Neural progenitor cell (in vitro differentiated cells): Measurements from ENCODE around the gene RHOD. TPM values are rescaled to one million over a fixed set of nuclear protein-coding genes. Genes with fewer than 3 reads are reported as not detected.

Experiments used
- DNase-seq: peaks from one replicate; pipeline ENCODE4 v3.0.0-alpha.2; 2016; ENCODE audit warnings: low spot score
- H2AFZ ChIP-seq: fragments of 200-600 bp; sonication (generic); replicated peaks from 2 replicates; pipeline ENCODE4 v1.6.1; 2016; ENCODE audit warnings: antibody characterized with exemption
- H3F3A ChIP-seq: fragments of 200-600 bp; sonication (generic); 2 replicates; pipeline ENCODE4 v1.6.1; 2016; ENCODE audit warnings: antibody characterized with exemption, low read depth
- H3K27ac ChIP-seq: fragments of 200-600 bp; sonication (generic); 2 replicates; pipeline ENCODE4 v1.5.1; 2016; ENCODE audit warnings: mild to moderate bottlenecking
- H3K27me3 ChIP-seq: fragments of 200-600 bp; sonication (generic); 2 replicates; pipeline ENCODE4 v1.6.1; 2016; ENCODE audit warnings: mild to moderate bottlenecking, moderate library complexity
- H3K36me3 ChIP-seq: fragments of 200-600 bp; sonication (generic); 2 replicates; pipeline ENCODE4 v1.5.1; 2016
- H3K4me1 ChIP-seq: fragments of 200-600 bp; sonication (generic); 2 replicates; pipeline ENCODE4 v1.6.1; 2016; ENCODE audit warnings: mixed run types
- H3K4me2 ChIP-seq: fragments of 200-600 bp; sonication (generic); 2 replicates; pipeline ENCODE4 v1.6.1; 2016
- H3K4me3 ChIP-seq: fragments of 200-600 bp; sonication (generic); 2 replicates; pipeline ENCODE4 v1.5.1; 2016
- H3K79me2 ChIP-seq: fragments of 200-600 bp; sonication (generic); 2 replicates; pipeline ENCODE4 v1.6.1; 2016; ENCODE audit warnings: low read depth
- H3K9ac ChIP-seq: fragments of 200-600 bp; sonication (generic); 2 replicates; pipeline ENCODE4 v1.6.1; 2016
- H3K9me3 ChIP-seq: fragments of 200-600 bp; sonication (generic); 2 replicates; pipeline ENCODE4 v1.5.1; 2016; ENCODE audit warnings: low read depth
- H4K20me1 ChIP-seq: fragments of 200-600 bp; sonication (generic); 2 replicates; pipeline ENCODE4 v1.6.1; 2016; ENCODE audit warnings: low read depth
- H3K27ac Mint-ChIP-seq: 3 replicates; pipeline ENCODE4 v1.8.0; 2021; ENCODE audit warnings: mixed read lengths
- H3K27me3 Mint-ChIP-seq: 2 replicates; pipeline ENCODE4 v1.8.0; 2022; ENCODE audit warnings: low read depth, mild to moderate bottlenecking, inconsistent platforms, moderate library complexity, mixed read lengths; ENCODE audit not compliant: insufficient read depth
- H3K36me3 Mint-ChIP-seq: 3 replicates; pipeline ENCODE4 v1.8.0; 2021; ENCODE audit warnings: mixed read lengths
- H3K4me1 Mint-ChIP-seq: 3 replicates; pipeline ENCODE4 v1.8.0; 2021; ENCODE audit warnings: mixed read lengths
- H3K4me3 Mint-ChIP-seq: 3 replicates; pipeline ENCODE4 v1.8.0; 2021; ENCODE audit warnings: mild to moderate bottlenecking, moderate library complexity, mixed read lengths
- H3K9me3 Mint-ChIP-seq: 3 replicates; pipeline ENCODE4 v1.8.0; 2020; ENCODE audit warnings: mixed read lengths
- EZH2 ChIP-seq: fragments of 200-600 bp; sonication (generic); IDR thresholded peaks from 2 replicates; pipeline ENCODE4 v1.6.1; 2017; ENCODE audit warnings: antibody characterized with exemption, mild to moderate bottlenecking, moderate library complexity
- EZH2phosphoT487 ChIP-seq: fragments of 200-600 bp; sonication (generic); IDR thresholded peaks from 2 replicates; pipeline ENCODE4 v1.6.1; 2017; ENCODE audit warnings: antibody characterized with exemption
- total RNA-seq: library from RNA; depleted of rRNA; stranded (reverse); fragments of >200 nt; gene quantifications from 2 replicates; pipeline ENCODE4 v1.2.3, GENCODE V29; 2015; ENCODE audit warnings: low replicate concordance
- TF ChIP-seq, protein P1 (sequence below): fragments of 200-600 bp; sonication (generic); IDR thresholded peaks from 2 replicates; pipeline ENCODE4 v1.5.1; 2017; ENCODE audit warnings: antibody characterized with exemption, mild to moderate bottlenecking

Gene RHOD
- total RNA-seq, 1 donor from 2014 or later: 6.6 TPM

DNA sequence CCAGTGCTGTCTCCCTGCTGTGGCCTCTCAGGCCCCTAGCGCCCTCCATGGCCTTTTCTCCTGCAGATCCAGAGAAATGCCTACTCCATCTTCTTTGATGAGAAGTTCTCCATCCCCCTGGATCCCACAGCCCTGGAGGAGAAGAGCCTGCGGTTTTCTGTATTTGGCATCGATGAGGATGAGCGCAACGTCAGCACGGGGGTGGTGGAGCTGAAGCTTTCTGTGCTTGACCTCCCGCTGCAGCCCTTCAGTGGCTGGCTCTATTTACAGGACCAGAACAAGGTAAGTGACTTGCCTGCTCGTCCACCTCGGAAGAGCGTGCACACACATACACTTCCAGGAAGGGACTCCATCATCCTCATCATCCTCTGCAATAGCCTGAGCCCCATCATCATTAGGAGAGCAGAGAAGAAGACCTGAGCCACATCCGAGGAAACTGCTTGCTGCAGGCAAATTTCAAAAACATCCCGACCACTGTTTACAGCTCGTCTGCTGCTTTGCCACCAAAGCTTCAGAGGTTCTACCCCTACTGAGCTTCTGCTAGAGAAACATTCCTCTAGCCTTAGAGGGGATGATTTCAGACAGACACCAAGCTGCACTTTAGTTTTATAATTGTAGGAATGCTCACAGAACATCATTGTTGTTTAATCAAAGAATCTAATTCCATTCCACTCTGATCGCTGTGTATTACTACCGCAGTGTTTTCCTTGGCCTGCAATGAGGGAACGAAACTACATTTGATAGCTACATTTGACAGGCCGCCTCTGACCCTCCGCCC, 12.9 kb upstream of the RHOD start:
- peak overlapping the region; percentile 33 for H3K4me3 Mint-ChIP-seq
- no peak overlapping the region for H3K4me3 ChIP-seq
- H3K27ac ChIP-seq: no peak overlapping the region

DNA sequence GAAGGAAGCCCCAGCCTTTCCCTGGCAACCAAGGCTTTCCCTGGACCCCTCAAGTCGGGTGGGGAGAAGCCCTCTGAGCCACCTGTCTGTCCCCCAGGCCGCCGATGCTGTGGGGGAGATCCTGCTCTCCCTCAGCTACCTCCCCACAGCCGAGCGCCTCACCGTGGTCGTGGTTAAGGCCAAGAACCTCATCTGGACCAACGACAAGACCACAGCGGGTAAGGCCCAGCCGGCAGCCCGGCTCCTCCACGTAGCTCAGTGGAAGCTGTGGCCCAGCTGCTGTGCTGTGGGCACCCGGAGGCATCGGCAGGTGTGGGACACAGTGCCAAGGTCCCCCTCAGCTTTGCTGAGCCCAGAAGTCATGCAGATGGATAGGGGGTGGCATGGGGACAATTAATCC, 12.2 kb upstream of the RHOD start:
- H3K4me3 ChIP-seq: no peak overlapping the region
- H3K9me3 ChIP-seq: no peaks in the 10 kb centered on the region
- no peaks in the 10 kb centered on the region for H3K27me3 ChIP-seq
- H3K9me3 Mint-ChIP-seq: no peaks in the 10 kb centered on the region
- H3K9ac ChIP-seq: no peak overlapping the region
- H2AFZ ChIP-seq: no peak overlapping the region
- H3K4me2 ChIP-seq: no peak overlapping the region
- TF ChIP-seq EZH2phosphoT487 (no peak), EZH2 (no peak)
- TF ChIP-seq, protein P1, sequence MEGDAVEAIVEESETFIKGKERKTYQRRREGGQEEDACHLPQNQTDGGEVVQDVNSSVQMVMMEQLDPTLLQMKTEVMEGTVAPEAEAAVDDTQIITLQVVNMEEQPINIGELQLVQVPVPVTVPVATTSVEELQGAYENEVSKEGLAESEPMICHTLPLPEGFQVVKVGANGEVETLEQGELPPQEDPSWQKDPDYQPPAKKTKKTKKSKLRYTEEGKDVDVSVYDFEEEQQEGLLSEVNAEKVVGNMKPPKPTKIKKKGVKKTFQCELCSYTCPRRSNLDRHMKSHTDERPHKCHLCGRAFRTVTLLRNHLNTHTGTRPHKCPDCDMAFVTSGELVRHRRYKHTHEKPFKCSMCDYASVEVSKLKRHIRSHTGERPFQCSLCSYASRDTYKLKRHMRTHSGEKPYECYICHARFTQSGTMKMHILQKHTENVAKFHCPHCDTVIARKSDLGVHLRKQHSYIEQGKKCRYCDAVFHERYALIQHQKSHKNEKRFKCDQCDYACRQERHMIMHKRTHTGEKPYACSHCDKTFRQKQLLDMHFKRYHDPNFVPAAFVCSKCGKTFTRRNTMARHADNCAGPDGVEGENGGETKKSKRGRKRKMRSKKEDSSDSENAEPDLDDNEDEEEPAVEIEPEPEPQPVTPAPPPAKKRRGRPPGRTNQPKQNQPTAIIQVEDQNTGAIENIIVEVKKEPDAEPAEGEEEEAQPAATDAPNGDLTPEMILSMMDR: no peak
- H3K27me3 Mint-ChIP-seq: peaks cover 12% of the 10 kb centered on the region
- no peaks in the 10 kb centered on the region for H3K36me3 ChIP-seq
- no peaks in the 10 kb centered on the region for H4K20me1 ChIP-seq
- H3K36me3 Mint-ChIP-seq: no peaks in the 10 kb centered on the region
- H3K4me3 Mint-ChIP-seq: no peak overlapping the region
- no peaks in the 10 kb centered on the region for H3K79me2 ChIP-seq
- DNase-seq: no peak
- peaks cover 14% of the 10 kb centered on the region for H3K4me1 Mint-ChIP-seq
- H3F3A ChIP-seq: no peaks in the 10 kb centered on the region
- no peak overlapping the region for H3K27ac ChIP-seq
- no peaks in the 10 kb centered on the region for H3K4me1 ChIP-seq
- no peak overlapping the region for H3K27ac Mint-ChIP-seq

More for the DNA sequence above, 12.9 kb upstream of the RHOD start:
- Histone ChIP-seq H3K9ac (no peak overlapping the region), H3K27me3 (no peaks in the 10 kb centered on the region), H2AFZ (no peak overlapping the region), H3K9me3 (no peaks in the 10 kb centered on the region), H3K4me1 (no peaks in the 10 kb centered on the region), H4K20me1 (no peaks in the 10 kb centered on the region), H3K4me2 (no peak overlapping the region), H3F3A (no peaks in the 10 kb centered on the region), H3K79me2 (no peaks in the 10 kb centered on the region), H3K36me3 (no peaks in the 10 kb centered on the region)
- Mint-ChIP-seq H3K9me3 (no peaks in the 10 kb centered on the region), H3K4me1 (peaks cover 14% of the 10 kb centered on the region), H3K36me3 (no peaks in the 10 kb centered on the region), H3K27ac (peak overlapping the region; percentile 33), H3K27me3 (peaks cover 12% of the 10 kb centered on the region)
- no peak for TF ChIP-seq EZH2phosphoT487
- TF ChIP-seq EZH2: no peak
- TF ChIP-seq, protein P1: no peak
- no peak for DNase-seq

DNA sequence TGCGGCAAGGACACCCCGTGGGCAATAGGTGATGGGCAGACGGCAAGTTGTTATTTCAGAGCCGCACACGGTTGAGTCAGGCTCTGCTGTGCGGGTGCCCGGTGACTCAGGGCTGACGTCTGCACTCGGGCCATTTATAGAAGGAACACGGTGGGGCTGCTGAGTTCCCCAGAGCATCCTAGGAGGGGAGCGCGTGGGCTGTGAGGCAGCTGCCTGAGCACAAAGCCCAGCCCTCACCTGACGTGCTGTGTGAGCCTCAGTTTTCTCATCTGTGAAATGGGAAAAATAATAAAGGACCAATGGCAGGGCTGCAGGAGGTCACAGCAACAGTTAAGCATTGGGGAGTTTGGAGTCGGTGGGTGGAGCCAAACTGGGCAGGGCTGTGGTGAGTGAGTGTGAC, 11.3 kb upstream of the RHOD start:
- Histone ChIP-seq H4K20me1 (no peaks in the 10 kb centered on the region), H3K4me3 (no peak overlapping the region), H3K4me2 (no peak overlapping the region), H3K9ac (no peak overlapping the region), H3K4me1 (no peaks in the 10 kb centered on the region), H3K36me3 (no peaks in the 10 kb centered on the region), H3F3A (no peaks in the 10 kb centered on the region), H3K27ac (no peak overlapping the region), H3K9me3 (no peaks in the 10 kb centered on the region), H2AFZ (no peak overlapping the region), H3K79me2 (no peaks in the 10 kb centered on the region), H3K27me3 (no peaks in the 10 kb centered on the region)
- Mint-ChIP-seq H3K27me3 (peaks cover 9% of the 10 kb centered on the region), H3K27ac (no peak overlapping the region), H3K36me3 (no peaks in the 10 kb centered on the region), H3K4me3 (peak overlapping the region; percentile 18), H3K4me1 (peaks cover 14% of the 10 kb centered on the region), H3K9me3 (no peaks in the 10 kb centered on the region)
- TF ChIP-seq, protein P1: no peak
- TF ChIP-seq EZH2phosphoT487: no peak
- no peak for TF ChIP-seq EZH2
- DNase-seq: no peak
